ENCODE results near the gene ZBTB12. TPM values are rescaled to one million over a fixed set of nuclear protein-coding genes. Genes with fewer than 3 reads are reported as not detected.
A peak's percentile ranks its signal among the peaks of the same experiment; 100 is the strongest.

ZBTB12 gene
- total RNA-seq, 5 donors from 2014 or later (not counting 1 experiment from before 2014, with no cell fraction given) = 1.0 to 3.5 (median 3.1) TPM

DNA sequence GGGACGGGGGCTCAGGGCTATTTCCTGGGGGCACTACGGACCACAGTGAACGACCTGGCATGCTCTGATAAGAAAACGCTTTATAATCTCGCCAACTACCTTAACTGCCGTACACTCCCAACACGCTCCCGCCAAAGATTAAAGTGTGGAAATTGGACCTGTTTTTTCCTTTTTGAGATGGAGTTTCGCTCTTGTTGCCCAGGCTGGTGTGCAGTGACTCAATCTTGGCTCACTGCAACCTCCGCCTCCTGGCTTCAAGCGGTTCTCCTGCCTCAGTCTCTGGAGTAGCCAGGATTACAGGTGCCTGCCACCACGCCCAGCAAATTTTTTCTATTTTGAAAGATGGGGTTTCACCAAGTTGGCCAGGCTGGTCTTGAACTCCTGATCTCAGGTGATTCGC, 22.7 kb downstream of the ZBTB12 start:
- WGBS (ENCODE audit: insufficient coverage) = 85% methylated on average over 7 of the region's 13 CpGs
- Histone ChIP-seq H3K36me3 (ENCODE audit: control insufficient read depth in 2 of 2, extremely low read depth in 1 of 2, insufficient read depth in 1 of 2, low read length in 1 of 2) (peaks cover 16 to 42% of the 10 kb centered on the region in 2 donors), H3K27me3 (replicated peaks in 1 of 2; ENCODE audit: control insufficient read depth in 2 of 2, extremely low read depth in 1 of 2, insufficient read depth in 2 of 2, low read length in 1 of 2) (peaks cover 0 to 3% of the 10 kb centered on the region in 2 experiments), H3K4me3 (ENCODE audit: control insufficient read depth in 1 of 2, extremely low read depth in 1 of 2, low read length in 1 of 2) (no peak overlapping the region), H3K4me1 (ENCODE audit: control insufficient read depth in 1 of 2, extremely low read depth in 1 of 2, insufficient read depth in 2 of 2, low read length in 2 of 2) (no peaks in the 10 kb centered on the region), H3K9me3 (no peaks in the 10 kb centered on the region), H3K27ac (ENCODE audit: low read length) (no peak overlapping the region)
- no peak for DNase-seq
- ATAC-seq (replicated peaks in 1 of 4) = no peak
- Mint-ChIP-seq H3K9me3 (no peaks in the 10 kb centered on the region), H3K27ac (no peak overlapping the region), H3K27me3 (no peaks in the 10 kb centered on the region), H3K4me3 (no peak overlapping the region), H3K36me3 (peaks cover 31% of the 10 kb centered on the region), H3K4me1 (peaks cover 0 to 5% (median 0%) of the 10 kb centered on the region in 3 donors)
- ChIA-PET POLR2A (no interaction called here), CTCF (no interaction called here)

DNA sequence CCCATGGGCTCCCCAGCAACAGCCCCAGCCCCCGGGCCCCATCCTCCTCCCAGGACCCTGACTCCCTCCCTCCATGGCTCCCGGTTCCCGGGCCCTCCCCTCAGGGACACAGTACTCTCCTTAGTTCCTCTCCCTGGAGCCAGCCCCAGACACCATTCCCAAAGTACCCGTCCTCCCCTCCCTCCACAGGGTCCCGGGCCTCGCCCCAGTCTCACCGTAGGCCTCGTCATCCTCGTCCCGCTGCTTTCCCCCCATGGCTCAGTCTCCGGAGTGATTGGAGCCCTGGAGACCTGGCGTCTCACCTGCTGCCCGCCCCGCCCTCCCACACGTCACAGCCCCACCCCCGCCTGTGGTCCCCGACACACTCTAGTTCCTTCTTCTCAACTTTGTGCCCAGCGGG, 23.2 kb downstream of the ZBTB12 start, which contains the start of gene SLC44A4:
SLC44A4 (minus strand) TSS at position 272 of the 400 bp plus-strand sequence; CDS start at position 255, 17 bp downstream.
- Histone ChIP-seq H3K36me3 (ENCODE audit: control insufficient read depth in 2 of 2, extremely low read depth in 1 of 2, insufficient read depth in 1 of 2, low read length in 1 of 2) (peaks cover 16 to 39% of the 10 kb centered on the region in 2 donors), H3K4me3 (ENCODE audit: control insufficient read depth in 1 of 2, extremely low read depth in 1 of 2, low read length in 1 of 2) (no peak within 1 kb of the TSS), H3K27me3 (replicated peaks in 1 of 2; ENCODE audit: control insufficient read depth in 2 of 2, extremely low read depth in 1 of 2, insufficient read depth in 2 of 2, low read length in 1 of 2) (peaks cover 0 to 3% of the 10 kb centered on the region in 2 experiments), H3K9me3 (no peaks in the 10 kb centered on the region), H3K4me1 (ENCODE audit: control insufficient read depth in 1 of 2, extremely low read depth in 1 of 2, insufficient read depth in 2 of 2, low read length in 2 of 2) (no peaks in the 10 kb centered on the region), H3K27ac (ENCODE audit: low read length) (no peak within 1 kb of the TSS)
- peaks cover 31% of the 10 kb centered on the region for H3K36me3 Mint-ChIP-seq
- H3K27me3 Mint-ChIP-seq = no peaks in the 10 kb centered on the region
- CTCF ChIA-PET = no interaction called here
- no peaks in the 10 kb centered on the region for H3K9me3 Mint-ChIP-seq
- POLR2A ChIA-PET = no interaction called here
- no peak within 1 kb of the TSS for H3K4me3 Mint-ChIP-seq
- DNase-seq (no peak), ATAC-seq (replicated peaks in 1 of 4) (no peak)
- no peak within 1 kb of the TSS for H3K27ac Mint-ChIP-seq
- peaks cover 0 to 5% (median 0%) of the 10 kb centered on the region in 3 donors for H3K4me1 Mint-ChIP-seq
- WGBS (ENCODE audit: insufficient coverage) = 83% methylated on average over 14 of the region's 18 CpGs

DNA sequence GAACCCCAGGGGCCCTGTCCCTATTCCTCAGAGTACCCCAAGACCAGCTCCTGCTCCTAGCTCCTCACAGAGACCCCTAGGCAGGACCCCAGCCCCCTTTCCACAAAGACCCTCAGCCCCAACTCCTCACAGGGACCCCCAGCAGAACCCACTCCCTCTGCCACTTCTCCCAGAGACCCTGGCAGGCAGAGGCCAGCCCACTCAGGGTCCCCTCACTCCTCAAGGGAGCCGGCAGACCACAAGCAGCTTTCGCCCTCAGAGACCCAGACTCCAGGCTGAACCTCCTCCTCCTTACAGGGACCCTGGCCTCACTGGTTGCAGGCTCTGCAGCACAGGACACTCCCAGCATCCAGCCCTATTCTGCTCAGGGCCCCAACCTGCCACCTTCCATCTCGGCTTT, 23.7 kb downstream of the ZBTB12 start:
- Mint-ChIP-seq H3K4me3 (no peak overlapping the region), H3K36me3 (peaks cover 31% of the 10 kb centered on the region), H3K9me3 (no peaks in the 10 kb centered on the region), H3K27ac (no peak overlapping the region), H3K4me1 (peaks cover 0 to 5% (median 0%) of the 10 kb centered on the region in 3 donors), H3K27me3 (no peaks in the 10 kb centered on the region)
- Histone ChIP-seq H3K9me3 (no peaks in the 10 kb centered on the region), H3K27me3 (replicated peaks in 1 of 2; ENCODE audit: control insufficient read depth in 2 of 2, extremely low read depth in 1 of 2, insufficient read depth in 2 of 2, low read length in 1 of 2) (peaks cover 0 to 3% of the 10 kb centered on the region in 2 experiments), H3K4me3 (ENCODE audit: control insufficient read depth in 1 of 2, extremely low read depth in 1 of 2, low read length in 1 of 2) (no peak overlapping the region), H3K36me3 (ENCODE audit: control insufficient read depth in 2 of 2, extremely low read depth in 1 of 2, insufficient read depth in 1 of 2, low read length in 1 of 2) (peaks cover 11 to 34% of the 10 kb centered on the region in 2 donors), H3K4me1 (ENCODE audit: control insufficient read depth in 1 of 2, extremely low read depth in 1 of 2, insufficient read depth in 2 of 2, low read length in 2 of 2) (no peaks in the 10 kb centered on the region), H3K27ac (ENCODE audit: low read length) (no peak overlapping the region)
- WGBS (ENCODE audit: insufficient coverage) = 94% methylated on average over 3 of the region's 3 CpGs
- ATAC-seq (replicated peaks in 1 of 4) (no peak), DNase-seq (no peak)
- ChIA-PET POLR2A (no interaction called here), CTCF (no interaction called here)

DNA sequence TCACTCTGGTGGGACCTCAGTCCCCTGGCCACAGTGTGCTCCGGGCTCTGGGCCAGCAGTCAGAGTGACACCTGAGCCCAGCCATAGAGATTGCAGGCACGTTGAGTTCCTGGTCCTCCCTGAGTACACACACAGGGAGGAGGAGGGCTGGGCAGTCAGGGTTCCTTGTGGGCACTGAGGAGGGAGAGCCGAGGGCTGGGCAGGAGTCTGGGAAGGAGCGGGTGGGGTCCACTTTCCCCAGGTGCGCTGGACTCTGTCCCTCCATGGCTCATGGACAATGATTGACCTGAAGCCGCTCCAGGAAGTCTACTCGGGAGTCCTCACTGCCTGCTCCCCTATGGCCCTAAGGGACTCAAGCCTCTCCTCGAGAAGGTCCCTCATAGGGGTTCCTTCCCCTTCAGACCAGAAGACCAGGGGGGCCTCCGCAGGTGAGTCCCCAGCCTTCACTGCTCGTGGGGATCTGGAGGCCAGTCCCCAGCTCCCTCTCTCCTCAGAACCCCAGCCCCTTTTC, 24.2 kb downstream of the ZBTB12 start:
- Mint-ChIP-seq H3K27ac (peak overlapping the region in 1 of 2 donors; percentile 22), H3K4me1 (peaks cover 0 to 5% (median 0%) of the 10 kb centered on the region in 3 donors), H3K27me3 (no peaks in the 10 kb centered on the region), H3K36me3 (peaks cover 26% of the 10 kb centered on the region), H3K4me3 (no peak overlapping the region), H3K9me3 (no peaks in the 10 kb centered on the region)
- WGBS (ENCODE audit: insufficient coverage) = 97% methylated on average over 7 of the region's 10 CpGs
- no peak overlapping the region for H3K4me3 ChIP-seq (ENCODE audit: control insufficient read depth in 1 of 2, extremely low read depth in 1 of 2, low read length in 1 of 2)
- no peak for ATAC-seq (replicated peaks in 1 of 4)
- H3K27me3 ChIP-seq (replicated peaks in 1 of 2; ENCODE audit: control insufficient read depth in 2 of 2, extremely low read depth in 1 of 2, insufficient read depth in 2 of 2, low read length in 1 of 2) = peaks cover 0 to 3% of the 10 kb centered on the region in 2 experiments
- no peak overlapping the region for H3K27ac ChIP-seq (ENCODE audit: low read length)
- ChIA-PET POLR2A (no interaction called here), CTCF (no interaction called here)
- H3K36me3 ChIP-seq (ENCODE audit: control insufficient read depth in 2 of 2, extremely low read depth in 1 of 2, insufficient read depth in 1 of 2, low read length in 1 of 2) = peaks cover 9 to 29% of the 10 kb centered on the region in 2 donors
- DNase-seq = no peak
- H3K4me1 ChIP-seq (ENCODE audit: control insufficient read depth in 1 of 2, extremely low read depth in 1 of 2, insufficient read depth in 2 of 2, low read length in 2 of 2) = no peaks in the 10 kb centered on the region
- H3K9me3 ChIP-seq = no peaks in the 10 kb centered on the region

DNA sequence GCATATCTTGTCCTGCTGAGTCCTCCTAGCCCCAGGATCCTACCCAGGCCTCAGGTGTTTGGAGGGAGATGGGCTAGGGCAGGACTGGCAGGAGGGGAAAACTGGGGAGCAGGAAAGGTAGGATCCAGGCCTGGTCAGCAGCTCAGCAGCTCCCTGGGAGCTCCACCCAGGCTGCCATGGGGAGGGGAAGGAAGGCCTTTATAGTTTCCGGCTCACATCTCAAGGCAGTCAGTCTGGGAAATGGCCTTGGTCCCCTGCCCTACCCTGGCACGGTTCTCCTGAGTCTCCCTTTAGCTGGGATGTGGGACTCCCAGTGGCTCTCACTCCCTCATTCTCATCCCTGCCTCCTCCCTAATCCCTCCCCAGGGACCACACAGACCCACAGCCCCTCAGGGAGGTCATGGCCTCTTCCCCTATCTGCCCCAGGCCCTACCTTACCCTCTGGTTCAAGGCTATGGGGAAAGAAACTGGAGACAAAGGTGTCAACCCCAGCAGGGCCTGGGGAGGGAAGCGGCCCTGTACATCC, 24.7 kb downstream of the ZBTB12 start:
- CTCF ChIA-PET = no interaction called here
- H3K27ac Mint-ChIP-seq = peak overlapping the region in 1 of 2 donors; percentile 22
- WGBS (ENCODE audit: insufficient coverage) = 80% methylated on average over 2 of the region's 3 CpGs

DNA sequence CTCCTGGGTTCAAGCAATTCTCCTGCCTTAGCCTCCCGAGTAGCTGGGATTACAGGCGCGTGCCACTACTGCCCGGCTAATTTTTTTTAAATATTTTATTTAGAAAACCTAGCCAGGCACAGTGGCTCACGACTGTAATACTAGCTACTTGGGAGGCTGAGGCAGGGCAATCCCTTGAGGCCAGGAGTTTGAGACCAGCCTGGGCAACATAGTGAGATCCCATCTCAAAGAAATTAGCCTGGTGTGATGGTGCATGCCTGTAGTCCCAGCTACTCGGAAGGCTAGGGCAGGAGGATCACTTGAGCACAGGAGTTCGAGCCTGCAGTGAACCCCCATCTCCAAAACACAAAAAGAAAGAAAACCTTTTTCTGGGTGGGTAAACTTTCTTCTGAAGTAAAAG, 25.5 kb downstream of the ZBTB12 start:
- no CpG with 5 or more reads among the region's 7 CpGs for WGBS (ENCODE audit: insufficient coverage)
- no peak overlapping the region for H3K4me3 ChIP-seq (ENCODE audit: control insufficient read depth in 1 of 2, extremely low read depth in 1 of 2, low read length in 1 of 2)
- no peaks in the 10 kb centered on the region for H3K27me3 Mint-ChIP-seq
- H3K27me3 ChIP-seq (replicated peaks in 1 of 2; ENCODE audit: control insufficient read depth in 2 of 2, extremely low read depth in 1 of 2, insufficient read depth in 2 of 2, low read length in 1 of 2) = peaks cover 0 to 3% of the 10 kb centered on the region in 2 experiments
- H3K4me1 Mint-ChIP-seq = peaks cover 0 to 2% (median under 1%) of the 10 kb centered on the region in 3 donors
- no peak for DNase-seq
- H3K36me3 Mint-ChIP-seq = peaks cover 15% of the 10 kb centered on the region
- no peak overlapping the region for H3K4me3 Mint-ChIP-seq
- no peaks in the 10 kb centered on the region for H3K9me3 ChIP-seq
- no peak overlapping the region for H3K27ac ChIP-seq (ENCODE audit: low read length)
- no peak for ATAC-seq (replicated peaks in 1 of 4)
- peaks cover 0 to under 1% of the 10 kb centered on the region in 2 experiments for H3K4me1 ChIP-seq (ENCODE audit: control insufficient read depth in 1 of 2, extremely low read depth in 1 of 2, insufficient read depth in 2 of 2, low read length in 2 of 2)
- CTCF ChIA-PET = no interaction called here
- H3K9me3 Mint-ChIP-seq = no peaks in the 10 kb centered on the region
- H3K27ac Mint-ChIP-seq = no peak overlapping the region
- peaks cover 7 to 18% of the 10 kb centered on the region in 2 donors for H3K36me3 ChIP-seq (ENCODE audit: control insufficient read depth in 2 of 2, extremely low read depth in 1 of 2, insufficient read depth in 1 of 2, low read length in 1 of 2)
- POLR2A ChIA-PET = no interaction called here

More for the DNA sequence above, 24.7 kb downstream of the ZBTB12 start:
- POLR2A ChIA-PET = interaction anchor here in 1 of 2 donors (0.6 kb wide), 1 partner anchor 30 kb away, joined by 6 read pairs; no protein-coding TSS in a partner anchor
- no peak for DNase-seq
- H3K4me1 Mint-ChIP-seq = peaks cover 0 to 5% (median 0%) of the 10 kb centered on the region in 3 donors
- no peak overlapping the region for H3K4me3 Mint-ChIP-seq
- Histone ChIP-seq H3K4me1 (ENCODE audit: control insufficient read depth in 1 of 2, extremely low read depth in 1 of 2, insufficient read depth in 2 of 2, low read length in 2 of 2) (no peaks in the 10 kb centered on the region), H3K27ac (ENCODE audit: low read length) (no peak overlapping the region), H3K27me3 (replicated peaks in 1 of 2; ENCODE audit: control insufficient read depth in 2 of 2, extremely low read depth in 1 of 2, insufficient read depth in 2 of 2, low read length in 1 of 2) (peaks cover 0 to 3% of the 10 kb centered on the region in 2 experiments), H3K36me3 (ENCODE audit: control insufficient read depth in 2 of 2, extremely low read depth in 1 of 2, insufficient read depth in 1 of 2, low read length in 1 of 2) (peaks cover 7 to 24% of the 10 kb centered on the region in 2 donors), H3K9me3 (no peaks in the 10 kb centered on the region), H3K4me3 (ENCODE audit: control insufficient read depth in 1 of 2, extremely low read depth in 1 of 2, low read length in 1 of 2) (no peak overlapping the region)
- no peak for ATAC-seq (replicated peaks in 1 of 4)
- H3K36me3 Mint-ChIP-seq = peaks cover 21% of the 10 kb centered on the region
- H3K9me3 Mint-ChIP-seq = no peaks in the 10 kb centered on the region
- H3K27me3 Mint-ChIP-seq = no peaks in the 10 kb centered on the region

Measured in T-cell (primary cell).